Mesenteric fat pad (tissue), 1 donor: Measurements from ENCODE around the gene ACTG2. TPM values are rescaled to one million over a fixed set of nuclear protein-coding genes. Genes with fewer than 3 reads are reported as not detected.
A peak's percentile ranks its signal among the peaks of the same experiment; 100 is the strongest.

Experiments used
- DNase-seq: peaks from one replicate; pipeline ENCODE4 v3.0.0-alpha.2; 2020; ENCODE audit warnings: low spot score
- total RNA-seq: library from RNA; stranded (reverse); fragmentation: NEBNext Ultra II Directional; extraction: Animal tissue kit (Norgen Biotek cat#: 25700); gene quantifications from one replicate; pipeline ENCODE4 v1.2.1, GENCODE V29; 2021
- donor health status: DM: yes; HTN: yes; CAD: no.

ACTG2 gene
- total RNA-seq, 1 donor from 2014 or later: 13.2 TPM

- no peak for DNase-seq
Measured at GRCh38 chr2:73911548-73912208, 18.9 kb downstream of the ACTG2 start.

DNA sequence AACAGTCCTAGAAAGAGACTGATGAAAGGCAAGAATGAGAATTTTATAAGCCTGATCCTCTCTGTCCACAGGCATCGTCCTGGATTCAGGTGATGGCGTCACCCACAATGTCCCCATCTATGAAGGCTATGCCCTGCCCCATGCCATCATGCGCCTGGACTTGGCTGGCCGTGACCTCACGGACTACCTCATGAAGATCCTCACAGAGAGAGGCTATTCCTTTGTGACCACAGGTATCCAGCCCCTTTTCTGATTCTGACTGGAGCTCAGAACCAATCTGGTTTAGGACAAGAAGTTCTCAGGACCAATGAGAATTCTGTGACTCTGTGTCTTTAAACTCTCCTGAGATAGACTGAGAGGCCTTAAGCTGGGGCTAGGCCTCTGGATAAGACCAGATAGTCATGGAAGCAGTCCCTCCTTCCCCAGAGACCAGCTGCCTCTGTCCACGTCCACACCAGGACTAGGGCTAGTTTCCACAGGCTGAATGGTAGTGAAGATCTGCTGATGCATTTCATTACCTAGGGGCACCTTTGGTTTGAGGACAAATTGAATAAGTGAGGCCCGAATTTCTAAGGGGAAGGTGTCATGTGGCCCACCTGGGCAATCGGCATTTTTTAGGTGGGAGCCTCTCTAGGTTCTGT is 20.7 kb downstream of the ACTG2 start:
- DNase-seq: no peak

- peak; percentile 59 for DNase-seq
Measured at GRCh38 chr2:73914667-73915066, 21.9 kb downstream of the ACTG2 start.

DNA sequence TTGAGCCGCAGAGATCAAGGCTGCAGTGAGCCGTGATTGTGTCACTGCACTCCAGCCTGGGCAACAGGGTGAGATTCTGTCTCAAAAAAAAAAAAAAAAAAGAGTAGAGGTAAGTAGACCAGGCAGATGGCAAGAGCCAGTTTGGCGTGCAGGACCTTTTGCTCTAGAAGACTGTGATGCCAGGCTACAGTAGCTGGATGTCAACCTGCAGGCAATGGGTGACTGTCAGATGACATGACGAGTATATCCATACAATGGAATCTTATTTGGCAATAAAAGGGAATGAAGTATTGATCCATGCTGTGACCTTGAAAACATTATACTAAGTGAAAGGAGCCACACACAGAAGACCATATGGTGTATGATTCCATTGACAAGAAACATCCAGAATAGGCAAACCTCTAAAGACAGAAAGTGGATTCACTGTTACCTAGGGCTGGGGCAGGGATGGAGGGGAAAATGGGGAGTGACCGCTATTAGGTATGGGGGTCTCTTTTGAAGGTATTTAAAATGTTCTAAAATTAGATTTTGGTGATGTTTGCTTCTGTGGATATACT is 22.7 kb downstream of the ACTG2 start:
- no peak for DNase-seq

DNA sequence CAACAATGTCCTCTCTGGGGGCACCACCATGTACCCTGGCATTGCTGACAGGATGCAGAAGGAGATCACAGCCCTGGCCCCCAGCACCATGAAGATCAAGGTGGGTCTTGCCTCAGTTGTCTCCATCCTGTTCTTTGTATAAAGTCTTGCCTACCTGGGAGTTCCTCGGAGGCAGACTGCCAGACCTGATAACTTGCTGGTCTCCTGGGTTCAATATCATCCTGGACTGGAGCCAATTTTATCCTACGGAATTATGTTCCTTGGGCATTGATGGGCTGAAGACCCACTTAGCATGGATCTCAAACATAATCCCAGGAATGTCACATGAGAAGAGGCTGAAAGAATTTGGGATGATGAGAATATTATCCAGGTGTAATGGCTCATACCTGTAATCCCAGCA is 23.9 kb downstream of the ACTG2 start:
- no peak for DNase-seq

- no peak for DNase-seq
Measured at GRCh38 chr2:73917296-73917695, 24.5 kb downstream of the ACTG2 start.

DNA sequence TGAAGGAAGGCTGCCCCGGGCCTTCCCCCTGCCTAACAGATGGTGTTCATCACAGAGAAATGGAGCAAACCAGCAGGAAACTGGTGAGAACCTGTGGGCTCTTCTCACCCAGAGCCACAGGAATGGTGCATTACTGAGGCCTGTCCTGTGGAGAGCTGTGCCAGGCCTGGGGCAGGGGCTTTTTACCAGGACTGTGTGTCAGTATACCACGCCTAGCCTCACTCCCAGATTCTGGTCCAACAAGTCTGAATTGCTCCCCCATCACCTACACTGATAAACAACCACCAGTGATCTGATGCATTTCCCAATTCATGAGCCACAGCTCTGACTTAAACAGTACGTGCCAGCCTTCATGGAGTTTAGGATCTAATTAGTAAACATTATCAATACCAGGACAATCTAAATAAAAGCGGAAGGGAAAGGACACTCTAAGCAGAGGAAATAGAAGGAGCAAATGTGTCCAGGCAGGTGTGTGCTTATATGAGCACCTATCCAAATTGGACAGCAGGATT is 24.9 kb downstream of the ACTG2 start:
- no peak for DNase-seq

GRCh38 chr2:73918856-73919255 is 26.0 kb downstream of the ACTG2 start:
- DNase-seq: no peak

- no peak for DNase-seq
Measured at GRCh38 chr2:73919596-73920228, 26.9 kb downstream of the ACTG2 start.

DNA sequence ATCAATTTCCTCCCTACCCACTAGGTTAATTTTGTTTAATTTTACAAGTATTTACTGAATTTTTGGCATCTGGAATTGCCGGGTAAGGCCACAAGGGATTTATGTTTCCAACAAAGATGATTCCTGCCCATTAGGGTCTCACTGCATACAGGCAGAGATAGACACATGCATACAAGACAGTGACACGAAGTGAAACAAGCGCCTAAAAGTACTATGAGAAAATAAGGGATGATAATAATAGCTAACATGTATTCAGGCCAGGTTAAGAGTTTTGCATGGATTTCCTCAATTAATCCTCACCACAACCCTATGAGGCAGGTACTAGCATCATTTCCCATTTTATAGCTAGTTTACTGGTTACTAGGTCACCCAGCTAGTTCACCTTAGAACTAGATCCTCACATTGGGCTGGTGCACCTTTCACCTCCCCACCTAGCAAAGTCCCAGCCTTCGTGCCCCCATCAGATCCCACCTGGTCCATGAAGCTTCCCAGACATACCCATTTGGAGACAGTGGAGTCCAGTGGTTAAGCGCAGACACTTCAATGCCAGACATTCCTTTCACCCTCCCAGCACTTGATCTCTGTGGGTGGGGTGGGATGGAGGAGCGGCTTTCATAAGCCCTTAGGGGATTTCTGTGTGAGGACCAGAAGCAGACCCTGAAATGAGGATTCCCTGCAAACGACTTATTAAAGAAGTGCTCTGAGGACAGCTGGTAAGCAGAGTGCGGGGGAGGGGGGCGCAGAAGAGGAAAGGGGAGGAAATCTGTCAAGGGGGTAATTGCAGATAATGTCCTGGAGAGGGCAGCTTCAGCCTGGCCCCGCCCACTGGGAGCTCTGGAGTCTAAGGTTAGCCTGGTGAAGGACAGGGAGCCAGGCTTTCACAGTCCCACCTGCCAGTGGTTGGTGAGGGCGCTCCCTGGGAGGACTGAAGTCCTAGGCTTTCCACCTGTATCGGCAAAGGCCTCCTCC is 28.1 kb downstream of the ACTG2 start:
- no peak for DNase-seq

DNA sequence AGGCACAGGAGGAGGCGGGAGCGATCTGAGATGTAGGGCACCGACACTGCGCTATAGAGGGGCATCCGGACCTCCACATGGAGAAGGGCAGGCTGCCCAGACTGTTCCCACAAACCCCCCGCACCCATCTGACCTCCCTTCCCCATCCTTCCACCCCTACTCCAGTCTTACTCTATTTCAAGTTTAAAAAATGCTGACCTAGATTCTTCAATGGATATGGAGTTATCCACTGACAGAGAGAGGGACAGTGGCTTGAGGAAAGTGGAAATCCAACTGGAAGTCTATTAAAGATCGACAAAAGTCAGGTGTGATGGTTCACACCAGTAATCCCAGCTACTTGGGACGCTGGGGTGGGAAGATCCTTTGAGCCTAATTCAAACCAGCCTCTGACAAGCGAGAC is 28.8 kb downstream of the ACTG2 start:
- no peak for DNase-seq

DNA sequence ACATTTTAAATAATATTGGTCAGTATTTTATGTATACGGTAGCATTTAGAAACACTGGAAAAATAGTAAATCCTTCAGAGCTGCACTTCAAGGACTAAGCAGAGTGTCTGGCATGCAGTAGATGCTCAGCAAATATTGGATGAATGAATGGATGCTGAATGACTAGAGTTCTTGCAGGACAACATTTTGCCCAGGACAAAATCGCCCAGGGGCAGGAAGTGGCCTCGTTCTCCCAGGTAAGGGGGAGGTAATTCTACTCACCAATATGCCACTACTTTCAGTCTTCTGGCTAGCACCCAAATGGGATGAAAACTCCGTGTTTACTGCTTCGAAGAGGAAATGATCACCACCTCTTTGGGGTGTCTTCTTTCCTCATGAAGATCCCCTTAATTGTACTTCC is 29.9 kb downstream of the ACTG2 start:
- DNase-seq: no peak

DNA sequence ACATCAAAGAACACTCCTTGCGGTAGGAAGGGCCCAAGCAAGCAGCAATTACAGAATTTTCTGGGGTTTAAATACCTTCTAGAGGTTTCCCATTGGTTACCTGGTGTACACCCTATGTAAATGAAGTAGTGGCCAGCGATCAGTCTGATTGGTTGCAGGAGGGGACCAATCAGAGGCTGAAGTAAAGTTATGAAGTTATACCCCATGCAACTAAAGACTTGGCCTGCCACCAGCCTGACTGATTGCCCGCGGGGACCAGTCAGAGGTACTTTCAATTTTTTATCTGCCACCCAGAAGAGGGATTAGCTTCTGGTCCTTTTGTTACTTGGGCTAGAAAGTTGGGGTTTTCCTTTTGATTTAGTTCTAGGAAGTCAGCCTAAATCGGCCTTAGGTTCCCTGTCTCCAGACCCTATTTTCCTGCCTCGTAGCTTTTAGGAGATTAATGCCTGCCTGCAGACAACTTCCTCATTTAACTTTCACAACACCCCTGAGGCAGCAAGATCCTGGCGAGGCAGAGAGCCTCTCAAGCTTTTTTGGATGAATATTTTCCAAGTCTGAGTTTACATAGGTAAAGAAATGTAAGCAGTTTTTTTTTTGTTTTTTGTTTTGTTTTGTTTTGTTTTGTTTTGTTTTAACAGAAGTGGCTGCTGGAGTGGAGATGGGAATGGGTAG is 32.4 kb downstream of the ACTG2 start:
- no peak for DNase-seq

GRCh38 chr2:73925853-73926492 is 33.2 kb downstream of the ACTG2 start:
- no peak for DNase-seq

- peak; percentile 98 for DNase-seq
Measured at GRCh38 chr2:73926493-73927327, 33.9 kb downstream of the ACTG2 start, which contains the start of gene DGUOK. DGUOK (plus strand) TSS chr2:73926880; CDS start chr2:73926911, 31 bp downstream.

- DNase-seq: no peak
Measured at GRCh38 chr2:73927344-73927743, 34.5 kb downstream of the ACTG2 start.

- DNase-seq: no peak
Measured at GRCh38 chr2:73928963-73929347, 36.1 kb downstream of the ACTG2 start.

DNA sequence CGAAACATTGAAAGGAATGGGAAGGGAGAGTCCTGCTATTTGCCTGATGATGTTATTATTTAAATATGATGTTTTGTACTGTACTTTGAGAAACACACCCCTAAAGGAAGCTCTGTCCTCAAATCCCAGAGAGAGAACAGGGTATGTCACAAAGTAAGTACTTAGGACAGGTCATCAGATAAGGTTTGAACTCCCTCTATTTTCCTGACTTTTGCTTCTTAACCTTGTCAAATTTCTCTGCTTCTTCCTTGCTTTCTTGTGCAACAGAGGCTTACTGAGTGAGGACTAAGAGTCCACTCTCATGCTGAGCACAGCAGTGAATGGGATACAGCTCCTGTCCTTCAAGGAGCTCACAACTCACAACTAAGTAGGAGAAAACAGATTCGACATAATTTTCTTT is 37.6 kb downstream of the ACTG2 start:
- no peak for DNase-seq
